AG09319 (cell line): Measurements from ENCODE around the gene SPAG5.

Experiments
- DNase-seq: peaks from one replicate; pipeline ENCODE4 v3.0.0-alpha.2; 2010; ENCODE audit warnings: low read depth; ENCODE audit errors: extremely low read depth
- CTCF ChIP-seq: IDR thresholded peaks from 2 replicates; pipeline ENCODE4 v1.5.1; 2011; ENCODE audit warnings: low read depth, mild to moderate bottlenecking, inconsistent platforms, low read length, moderate library complexity

The SPAG5 gene

GRCh38 chr17:28574526-28574925, 24.3 kb downstream of the SPAG5 start:
- TF ChIP-seq CTCF, result no peak

GRCh38 chr17:28573966-28574480, 24.8 kb downstream of the SPAG5 start:
- DNase-seq, result no peak
- no peak for TF ChIP-seq CTCF

More at GRCh38 chr17:28574526-28574925, 24.3 kb downstream of the SPAG5 start:
- no peak for DNase-seq

GRCh38 chr17:28573521-28573920, 25.3 kb downstream of the SPAG5 start:
- DNase-seq, result no peak
- TF ChIP-seq CTCF, result no peak

- DNase-seq, result no peak
- no peak for TF ChIP-seq CTCF
Measured at GRCh38 chr17:28573040-28573380, 25.8 kb downstream of the SPAG5 start.

GRCh38 chr17:28572259-28573039, 26.4 kb downstream of the SPAG5 start:
- TF ChIP-seq CTCF, result no peak
- DNase-seq, result no peak

GRCh38 chr17:28571361-28572122, 27.3 kb downstream of the SPAG5 start, which contains the start of gene PIGS:
TSS of gene PIGS (minus strand) at chr17:28571524. CDS start at chr17:28571496, 28 bp downstream.
- no peak for TF ChIP-seq CTCF
- peak; percentile 68 for DNase-seq
